ENCODE results near the gene ATP2A3. TPM values are rescaled to one million over a fixed set of nuclear protein-coding genes. Genes with fewer than 3 reads are reported as not detected.

The ATP2A3 gene
- polyA plus RNA-seq, 1 donor from 2014 or later, result not detected

GRCh38 chr17:3957735-3958599 lies 6.3 kb downstream of the ATP2A3 start:
- no peaks in the 10 kb centered on the region for H3K36me3 ChIP-seq (ENCODE audit: insufficient read depth, low read length)

GRCh38 chr17:3956983-3957382 lies 7.3 kb downstream of the ATP2A3 start:
- H3K4me3 ChIP-seq (ENCODE audit: low read length), result no peak overlapping the region
- H3K79me2 ChIP-seq (replicated peaks; ENCODE audit: insufficient read depth, low read length), result no peaks in the 10 kb centered on the region
- H4K20me1 ChIP-seq (ENCODE audit: insufficient read depth), result no peaks in the 10 kb centered on the region
- no peaks in the 10 kb centered on the region for H3K36me3 ChIP-seq (ENCODE audit: insufficient read depth, low read length)
- H3K4me2 ChIP-seq (ENCODE audit: low read length), result no peak overlapping the region
- H3K9me2 ChIP-seq (ENCODE audit: insufficient read depth, low read length), result no peaks in the 10 kb centered on the region
- peaks cover 12% of the 10 kb centered on the region for H3K27me3 ChIP-seq (ENCODE audit: insufficient read depth, low read depth, low read length)
- H3K9me3 ChIP-seq (ENCODE audit: low read length), result no peaks in the 10 kb centered on the region
- no peaks in the 10 kb centered on the region for H3F3A ChIP-seq (ENCODE audit: insufficient read depth, low read length, poor library complexity, severe bottlenecking)
- H3K9ac ChIP-seq (ENCODE audit: low read length), result no peak overlapping the region
- no peak overlapping the region for H2AFZ ChIP-seq (ENCODE audit: low read depth, low read length)
- no peak overlapping the region for H3K27ac ChIP-seq (ENCODE audit: low read length)
- TF ChIP-seq EZH2 (IDR thresholded peaks at IDR 0.05; ENCODE audit: borderline replicate concordance, insufficient read depth, low read length, poor library complexity, severe bottlenecking) (no peak), MXI1 (conservative IDR thresholded peaks at IDR 0.05; ENCODE audit: poor library complexity, severe bottlenecking) (no peak), CTCF (IDR thresholded peaks at IDR 0.05; ENCODE audit: poor library complexity, severe bottlenecking) (no peak), TAF1 (IDR thresholded peaks at IDR 0.05; ENCODE audit: low read depth) (no peak), POLR2AphosphoS5 (IDR thresholded peaks at IDR 0.05) (no peak), RAD21 (conservative IDR thresholded peaks at IDR 0.05) (no peak), SMC3 (conservative IDR thresholded peaks at IDR 0.05; ENCODE audit: poor library complexity) (no peak)

More at GRCh38 chr17:3957735-3958599, 6.3 kb downstream of the ATP2A3 start:
- H3K79me2 ChIP-seq (replicated peaks; ENCODE audit: insufficient read depth, low read length), result no peaks in the 10 kb centered on the region
- no peak overlapping the region for H3K9ac ChIP-seq (ENCODE audit: low read length)
- TF ChIP-seq EP300 (conservative IDR thresholded peaks at IDR 0.05; ENCODE audit: poor library complexity, severe bottlenecking) (no peak), POLR2AphosphoS5 (IDR thresholded peaks at IDR 0.05) (no peak), RAD21 (conservative IDR thresholded peaks at IDR 0.05) (no peak), EZH2 (IDR thresholded peaks at IDR 0.05; ENCODE audit: borderline replicate concordance, insufficient read depth, low read length, poor library complexity, severe bottlenecking) (no peak), CTCF (IDR thresholded peaks at IDR 0.05; ENCODE audit: poor library complexity, severe bottlenecking) (no peak), SMC3 (conservative IDR thresholded peaks at IDR 0.05; ENCODE audit: poor library complexity) (no peak), TAF1 (IDR thresholded peaks at IDR 0.05; ENCODE audit: low read depth) (no peak), MXI1 (conservative IDR thresholded peaks at IDR 0.05; ENCODE audit: poor library complexity, severe bottlenecking) (no peak)
- TF ChIP-seq, protein P1, sequence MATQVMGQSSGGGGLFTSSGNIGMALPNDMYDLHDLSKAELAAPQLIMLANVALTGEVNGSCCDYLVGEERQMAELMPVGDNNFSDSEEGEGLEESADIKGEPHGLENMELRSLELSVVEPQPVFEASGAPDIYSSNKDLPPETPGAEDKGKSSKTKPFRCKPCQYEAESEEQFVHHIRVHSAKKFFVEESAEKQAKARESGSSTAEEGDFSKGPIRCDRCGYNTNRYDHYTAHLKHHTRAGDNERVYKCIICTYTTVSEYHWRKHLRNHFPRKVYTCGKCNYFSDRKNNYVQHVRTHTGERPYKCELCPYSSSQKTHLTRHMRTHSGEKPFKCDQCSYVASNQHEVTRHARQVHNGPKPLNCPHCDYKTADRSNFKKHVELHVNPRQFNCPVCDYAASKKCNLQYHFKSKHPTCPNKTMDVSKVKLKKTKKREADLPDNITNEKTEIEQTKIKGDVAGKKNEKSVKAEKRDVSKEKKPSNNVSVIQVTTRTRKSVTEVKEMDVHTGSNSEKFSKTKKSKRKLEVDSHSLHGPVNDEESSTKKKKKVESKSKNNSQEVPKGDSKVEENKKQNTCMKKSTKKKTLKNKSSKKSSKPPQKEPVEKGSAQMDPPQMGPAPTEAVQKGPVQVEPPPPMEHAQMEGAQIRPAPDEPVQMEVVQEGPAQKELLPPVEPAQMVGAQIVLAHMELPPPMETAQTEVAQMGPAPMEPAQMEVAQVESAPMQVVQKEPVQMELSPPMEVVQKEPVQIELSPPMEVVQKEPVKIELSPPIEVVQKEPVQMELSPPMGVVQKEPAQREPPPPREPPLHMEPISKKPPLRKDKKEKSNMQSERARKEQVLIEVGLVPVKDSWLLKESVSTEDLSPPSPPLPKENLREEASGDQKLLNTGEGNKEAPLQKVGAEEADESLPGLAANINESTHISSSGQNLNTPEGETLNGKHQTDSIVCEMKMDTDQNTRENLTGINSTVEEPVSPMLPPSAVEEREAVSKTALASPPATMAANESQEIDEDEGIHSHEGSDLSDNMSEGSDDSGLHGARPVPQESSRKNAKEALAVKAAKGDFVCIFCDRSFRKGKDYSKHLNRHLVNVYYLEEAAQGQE (IDR thresholded peaks at IDR 0.05; ENCODE audit: borderline replicate concordance), result no peak
- peaks cover 22% of the 10 kb centered on the region for H3K27me3 ChIP-seq (ENCODE audit: insufficient read depth, low read depth, low read length)
- H3F3A ChIP-seq (ENCODE audit: insufficient read depth, low read length, poor library complexity, severe bottlenecking), result no peaks in the 10 kb centered on the region
- no peaks in the 10 kb centered on the region for H3K9me2 ChIP-seq (ENCODE audit: insufficient read depth, low read length)
- H3K4me3 ChIP-seq (ENCODE audit: low read length), result no peak overlapping the region
- no peak overlapping the region for H2AFZ ChIP-seq (ENCODE audit: low read depth, low read length)
- H3K9me3 ChIP-seq (ENCODE audit: low read length), result no peaks in the 10 kb centered on the region
- no peak overlapping the region for H3K4me2 ChIP-seq (ENCODE audit: low read length)
- no peak overlapping the region for H3K27ac ChIP-seq (ENCODE audit: low read length)
- no peaks in the 10 kb centered on the region for H4K20me1 ChIP-seq (ENCODE audit: insufficient read depth)

All from neural cell (in vitro differentiated cells).